Measurements from ENCODE around the gene EXTL2. TPM values are rescaled to one million over a fixed set of nuclear protein-coding genes. Genes with fewer than 3 reads are reported as not detected.

EXTL2 gene
- total and polyA plus RNA-seq, 4 donors, result 3.6 to 8.7 (median 7.6) TPM

GRCh38 chr1:100902365-100902764, 7.7 kb upstream of the EXTL2 start:
- Histone ChIP-seq H3K36me3 (ENCODE audit: control insufficient read depth in 4 of 4, insufficient read depth in 3 of 4, low read depth in 1 of 4, low read length in 3 of 4) (peaks cover 3 to 18% (median 16%) of the 10 kb centered on the region in 4 donors), H3K4me3 (ENCODE audit: low read depth in 1 of 3, low read length in 3 of 3) (no peak overlapping the region), H3K27ac (ENCODE audit: low read depth in 1 of 2, low read length in 2 of 2) (no peak overlapping the region), H3K9me3 (ENCODE audit: control insufficient read depth in 4 of 4, low read length in 3 of 4) (no peaks in the 10 kb centered on the region), H3K4me1 (ENCODE audit: control insufficient read depth in 4 of 4, insufficient read depth in 4 of 4, low read length in 3 of 4) (peaks cover 0 to 3% (median under 1%) of the 10 kb centered on the region in 4 donors), H3K9ac (ENCODE audit: low read depth in 1 of 2, low read length in 2 of 2) (no peak overlapping the region), H3K27me3 (ENCODE audit: control insufficient read depth in 4 of 4, insufficient read depth in 4 of 4, low read length in 3 of 4) (no peaks in the 10 kb centered on the region)
- DNase-seq (ENCODE audit: low spot score), result no peak
- 99% methylated on average over 1 of the region's 1 CpG for WGBS
- TF ChIP-seq FOXA1 (IDR thresholded peaks at IDR 0.05), result no peak
- TF ChIP-seq JUND (IDR thresholded peaks at IDR 0.05), result no peak
- no peak for TF ChIP-seq ATF3 (IDR thresholded peaks at IDR 0.05)
- TF ChIP-seq HNF4G (IDR thresholded peaks at IDR 0.05), result no peak
- no peak for TF ChIP-seq SP1 (IDR thresholded peaks at IDR 0.05)
- TF ChIP-seq ZBTB33 (IDR thresholded peaks at IDR 0.05), result no peak
- TF ChIP-seq REST (IDR thresholded peaks at IDR 0.05), result no peak
- no peak for TF ChIP-seq NR2F2 (IDR thresholded peaks at IDR 0.05)
- no peak for TF ChIP-seq RAD21 (IDR thresholded peaks at IDR 0.05)
- TF ChIP-seq YY1 (IDR thresholded peaks at IDR 0.05), result no peak
- no peak for TF ChIP-seq EGR1 (IDR thresholded peaks at IDR 0.05; ENCODE audit: low read depth in 2 of 2)
- TF ChIP-seq HNF4A (conservative IDR thresholded peaks at IDR 0.05), result no peak
- TF ChIP-seq FOXA2 (IDR thresholded peaks at IDR 0.05), result no peak
- TF ChIP-seq RXRA (IDR thresholded peaks at IDR 0.05), result no peak

GRCh38 chr1:100896481-100896982, 1.9 kb upstream of the EXTL2 start:
- peak; percentile 41 for DNase-seq (ENCODE audit: low spot score)
- WGBS, result 3% methylated on average over 12 of the region's 12 CpGs
- TF ChIP-seq TAF1 (conservative IDR thresholded peaks at IDR 0.05), result no peak
- TF ChIP-seq JUND (IDR thresholded peaks at IDR 0.05), result no peak
- no peak for TF ChIP-seq CTCF (IDR thresholded peaks at IDR 0.05; ENCODE audit: low read depth, low read length, missing input control)
- no peak for TF ChIP-seq MAX (IDR thresholded peaks at IDR 0.05)
- TF ChIP-seq RXRA (IDR thresholded peaks at IDR 0.05), result no peak
- no peak for TF ChIP-seq HNF4A (conservative IDR thresholded peaks at IDR 0.05)
- TF ChIP-seq RAD21 (IDR thresholded peaks at IDR 0.05), result no peak
- no peak for TF ChIP-seq SP1 (IDR thresholded peaks at IDR 0.05)
- no peak for TF ChIP-seq ZBTB33 (IDR thresholded peaks at IDR 0.05)
- no peak for TF ChIP-seq YY1 (IDR thresholded peaks at IDR 0.05)
- TF ChIP-seq ATF3 (IDR thresholded peaks at IDR 0.05), result no peak
- TF ChIP-seq GABPA (IDR thresholded peaks at IDR 0.05 in 1 of 2, conservative IDR thresholded peaks at IDR 0.05 in 1 of 2), result no peak
- no peak for TF ChIP-seq FOXA2 (IDR thresholded peaks at IDR 0.05)
- TF ChIP-seq EGR1 (IDR thresholded peaks at IDR 0.05; ENCODE audit: low read depth in 2 of 2), result no peak
- no peak for TF ChIP-seq NR2F2 (IDR thresholded peaks at IDR 0.05)

More at GRCh38 chr1:100896481-100896982, 1.9 kb upstream of the EXTL2 start:
- H3K4me1 ChIP-seq (ENCODE audit: control insufficient read depth in 4 of 4, insufficient read depth in 4 of 4, low read length in 3 of 4), result peaks cover 0 to 17% (median 12%) of the 10 kb centered on the region in 4 donors
- H3K27ac ChIP-seq (ENCODE audit: low read depth in 1 of 2, low read length in 2 of 2), result peak overlapping the region; percentile 97 to 98
- peaks cover 0 to 10% (median 7%) of the 10 kb centered on the region in 4 donors for H3K36me3 ChIP-seq (ENCODE audit: control insufficient read depth in 4 of 4, insufficient read depth in 3 of 4, low read depth in 1 of 4, low read length in 3 of 4)
- H3K4me3 ChIP-seq (ENCODE audit: low read depth in 1 of 3, low read length in 3 of 3), result peak overlapping the region; percentile 71 to 99 (median 91)
- peak overlapping the region; percentile 86 to 97 for H3K9ac ChIP-seq (ENCODE audit: low read depth in 1 of 2, low read length in 2 of 2)
- no peaks in the 10 kb centered on the region for H3K9me3 ChIP-seq (ENCODE audit: control insufficient read depth in 4 of 4, low read length in 3 of 4)
- no peaks in the 10 kb centered on the region for H3K27me3 ChIP-seq (ENCODE audit: control insufficient read depth in 4 of 4, insufficient read depth in 4 of 4, low read length in 3 of 4)

Measured in liver (tissue), 9 donors.